Transverse colon (tissue), 3 donors: Measurements from ENCODE around the gene RBM47.

ENCODE experiments used
- CTCF ChIP-seq, 5 experiments: fragments of 200-600 bp in 3 of 5; fragments of 450-650 bp in 2 of 5; sonication (generic) in 3 of 5; IDR thresholded peaks; 1 replicate in 2 of 5; 2 replicates in 3 of 5; pipeline ENCODE4 v1.5.1; 2016 to 2017; ENCODE audit warnings: antibody characterized with exemption in 5 of 5, inconsistent platforms in 3 of 5, mild to moderate bottlenecking in 2 of 5, moderate library complexity in 1 of 5
- POLR2A ChIP-seq: fragments of 450-650 bp; IDR thresholded peaks from one replicate; pipeline ENCODE4 v1.6.1; 2016; ENCODE audit warnings: antibody characterized with exemption, mild to moderate bottlenecking, moderate library complexity

DNA sequence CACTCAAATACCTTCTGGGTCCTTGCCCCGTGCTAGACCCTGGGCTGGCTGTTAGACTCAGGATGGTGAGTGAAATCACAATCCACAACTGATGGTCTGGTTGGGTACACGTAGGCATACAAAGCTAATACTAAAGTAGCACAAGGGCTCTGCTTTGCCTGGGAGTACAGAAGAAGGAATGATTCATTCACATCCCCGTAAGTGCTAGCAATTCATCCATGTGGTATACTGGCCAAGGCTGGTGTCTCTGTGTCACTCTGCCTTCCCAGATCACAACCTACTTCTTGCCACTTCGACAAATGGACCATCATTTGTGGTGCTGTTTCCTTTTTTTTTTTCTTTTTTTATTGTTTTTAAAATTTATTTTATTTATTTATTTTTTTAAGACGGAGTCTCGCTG lies 19.7 kb upstream of the RBM47 start:
- TF ChIP-seq CTCF (IDR thresholded peaks at IDR 0.05) (no peak), POLR2A (no peak)
